Activated CD4-positive, alpha-beta T cell treated with anti-CD3 and anti-CD28 coated beads, Interleukin-2, amount 10 ng/mL, durations not matched to agents 24 days and 14 days (primary cell): ENCODE data around the gene CA6. TPM values are rescaled to one million over a fixed set of nuclear protein-coding genes. Genes with fewer than 3 reads are reported as not detected.
"Not testable (repeated sequence)": the region's sequence is repeated elsewhere in the genome, so short reads cannot be mapped to it uniquely, and the experiment has no call there.

Source experiments
- DNase-seq: peaks from one replicate; pipeline ENCODE4 v3.0.0; 2022
- H3K27ac Mint-ChIP-seq: one replicate; pipeline ENCODE4 v1.8.0; 2022; ENCODE audit warnings: mild to moderate bottlenecking, mixed read lengths
- H3K27me3 Mint-ChIP-seq: one replicate; pipeline ENCODE4 v1.8.0; 2022; ENCODE audit warnings: mixed read lengths
- H3K36me3 Mint-ChIP-seq: one replicate; pipeline ENCODE4 v1.8.0; 2022; ENCODE audit warnings: low read depth, mild to moderate bottlenecking, mixed read lengths
- H3K4me1 Mint-ChIP-seq: one replicate; pipeline ENCODE4 v1.8.0; 2021; ENCODE audit warnings: mixed read lengths
- H3K4me3 Mint-ChIP-seq: one replicate; pipeline ENCODE4 v1.8.0; 2022; ENCODE audit warnings: mild to moderate bottlenecking, moderate library complexity, mixed read lengths
- H3K9me3 Mint-ChIP-seq: one replicate; pipeline ENCODE4 v1.8.0; 2021; ENCODE audit warnings: mixed read lengths
- intact Hi-C: fragments of 100-400 bp; cut with micrococcal nuclease; formaldehyde crosslinking; loops from one replicate; pipeline ENCODE4 v1.15.1; 2023
- total RNA-seq: library from RNA; stranded (reverse); gene quantifications from 2 replicates; pipeline ENCODE4 v1.2.3, GENCODE V29; 2022

CA6 gene
- total RNA-seq, result 1.0 and 1.3 TPM in 2 replicates

- peaks cover 8% of the 10 kb centered on the region for H3K9me3 Mint-ChIP-seq
- DNase-seq, result no peak
- intact Hi-C loops, result loop anchor here (5.0 kb wide), 1 partner anchor 42 kb away; no protein-coding TSS in a partner anchor
- H3K4me3 Mint-ChIP-seq, result peak within 1 kb of the TSS; percentile 69
- peaks cover 75% of the 10 kb centered on the region for H3K4me1 Mint-ChIP-seq
- no peaks in the 10 kb centered on the region for H3K27me3 Mint-ChIP-seq
- peaks cover 22% of the 10 kb centered on the region for H3K36me3 Mint-ChIP-seq
- H3K27ac Mint-ChIP-seq, result peak within 1 kb of the TSS; percentile 99
Observed at GRCh38 chr1:8945568-8945967, at the start of gene CA6. Gene CA6, plus strand, starts transcription at chr1:8945868. Its CDS starts 19 bp downstream, at chr1:8945887.

DNA sequence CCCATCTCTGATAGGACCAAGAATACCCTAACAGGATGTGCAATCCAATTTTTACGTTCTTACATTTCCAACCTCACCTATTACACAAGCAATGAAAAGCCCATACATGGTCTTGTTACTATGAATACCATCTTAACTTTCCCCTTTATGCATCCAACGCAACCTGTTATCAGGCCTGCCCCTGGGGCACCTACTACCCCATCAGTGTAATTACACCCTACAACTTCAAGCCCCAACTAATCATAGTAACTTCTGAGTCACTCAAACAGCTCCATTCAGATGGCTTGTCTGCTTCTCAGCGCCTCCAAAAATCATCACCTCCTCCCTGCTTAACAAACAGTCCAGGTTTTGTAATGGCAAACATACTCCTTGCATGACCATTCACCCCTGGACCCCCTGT lies 48.9 kb upstream of the CA6 start:
- DNase-seq, H3K4me3 Mint-ChIP-seq, intact Hi-C loops, H3K9me3 Mint-ChIP-seq, H3K27me3 Mint-ChIP-seq, H3K27ac Mint-ChIP-seq: not testable (repeated sequence)
- peaks cover 17% of the 10 kb centered on the region for H3K36me3 Mint-ChIP-seq
- peaks cover 28% of the 10 kb centered on the region for H3K4me1 Mint-ChIP-seq

DNA sequence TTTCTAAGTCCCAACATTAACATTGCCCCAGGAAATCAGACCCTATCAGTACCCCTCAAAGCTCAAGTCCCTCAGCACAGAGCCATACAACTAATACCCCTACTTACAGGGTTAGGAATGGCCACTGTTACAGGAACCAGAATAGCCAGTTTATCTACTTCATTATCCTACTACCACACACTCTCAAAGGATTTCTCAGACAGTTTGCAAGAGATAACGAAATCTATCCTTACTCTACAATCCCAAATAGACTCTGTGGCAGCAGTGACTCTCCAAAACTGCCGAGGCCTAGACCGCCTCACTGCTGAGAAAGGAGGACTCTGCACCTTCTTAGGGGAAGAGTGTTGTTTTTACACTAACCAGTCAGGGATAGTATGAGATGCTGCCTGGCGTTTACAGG lies 48.2 kb upstream of the CA6 start:
- intact Hi-C loops, H3K9me3 Mint-ChIP-seq, H3K27me3 Mint-ChIP-seq, H3K27ac Mint-ChIP-seq, DNase-seq, H3K4me3 Mint-ChIP-seq: not testable (repeated sequence)
- peaks cover 17% of the 10 kb centered on the region for H3K36me3 Mint-ChIP-seq
- H3K4me1 Mint-ChIP-seq, result peaks cover 30% of the 10 kb centered on the region

DNA sequence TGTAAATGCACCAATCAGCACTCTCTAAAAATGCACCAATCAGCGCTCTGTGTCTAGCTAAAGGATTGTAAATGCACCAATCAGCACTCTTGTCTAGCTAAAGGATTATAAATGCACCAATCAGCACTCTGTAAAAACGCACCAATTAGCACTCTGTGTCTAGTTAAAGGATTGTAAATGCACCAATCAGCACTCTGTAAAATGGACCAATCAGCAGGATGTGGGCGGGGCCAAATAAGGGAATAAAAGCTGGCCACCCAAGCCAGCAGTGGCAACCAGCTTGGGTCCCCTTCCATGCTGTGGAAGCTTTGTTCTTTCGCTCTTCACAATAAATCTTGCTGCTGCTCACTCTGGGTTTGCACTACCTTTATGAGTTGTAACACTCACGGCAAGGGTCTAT lies 47.2 kb upstream of the CA6 start:
- H3K27ac Mint-ChIP-seq, result peak overlapping the region; percentile 98
- peaks cover 17% of the 10 kb centered on the region for H3K36me3 Mint-ChIP-seq
- intact Hi-C loops, H3K9me3 Mint-ChIP-seq, H3K27me3 Mint-ChIP-seq, DNase-seq, H3K4me3 Mint-ChIP-seq: not testable (repeated sequence)
- peaks cover 36% of the 10 kb centered on the region for H3K4me1 Mint-ChIP-seq

DNA sequence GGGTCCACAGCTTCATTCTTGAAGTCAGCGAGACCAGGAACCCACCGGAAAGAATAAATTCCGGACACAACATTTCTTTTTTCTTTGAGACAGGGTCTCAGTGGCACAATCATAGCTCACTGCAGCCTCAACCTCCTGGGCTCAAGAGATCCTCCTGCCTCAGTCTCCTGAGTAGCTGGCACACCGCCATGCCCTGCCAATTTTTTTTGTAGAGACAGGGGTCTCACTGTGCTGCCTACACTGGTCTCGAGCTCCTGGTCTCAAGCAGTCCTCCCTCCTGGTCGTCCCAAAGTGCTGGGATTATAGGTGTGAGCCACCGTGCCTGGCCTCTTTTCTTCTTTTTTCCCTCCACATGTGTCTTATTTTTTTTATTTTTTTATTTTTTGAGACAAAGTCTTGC lies 46.6 kb upstream of the CA6 start:
- Mint-ChIP-seq H3K4me1 (peaks cover 39% of the 10 kb centered on the region), H3K4me3 (no peak overlapping the region), H3K9me3 (peaks cover 9% of the 10 kb centered on the region), H3K27ac (peak overlapping the region; percentile 98), H3K36me3 (peaks cover 17% of the 10 kb centered on the region), H3K27me3 (no peaks in the 10 kb centered on the region)
- intact Hi-C loops, result no loop called here
- DNase-seq, result no peak

GRCh38 chr1:8900684-8901083 lies 45.0 kb upstream of the CA6 start:
- H3K27me3 Mint-ChIP-seq, result not testable (repeated sequence)

GRCh38 chr1:8902765-8903164 lies 42.9 kb upstream of the CA6 start:
- H3K27me3 Mint-ChIP-seq, result no peaks in the 10 kb centered on the region
- peaks cover 48% of the 10 kb centered on the region for H3K4me1 Mint-ChIP-seq
- H3K27ac Mint-ChIP-seq, result peak overlapping the region; percentile 83
- H3K4me3 Mint-ChIP-seq, result no peak overlapping the region
- intact Hi-C loops, result no loop called here
- no peak for DNase-seq
- peaks cover 9% of the 10 kb centered on the region for H3K9me3 Mint-ChIP-seq
- H3K36me3 Mint-ChIP-seq, result peaks cover 20% of the 10 kb centered on the region

More at GRCh38 chr1:8900684-8901083, 45.0 kb upstream of the CA6 start:
- Mint-ChIP-seq H3K36me3 (peaks cover 18% of the 10 kb centered on the region), H3K27ac (peak overlapping the region; percentile 98), H3K4me1 (peaks cover 44% of the 10 kb centered on the region)
- H3K4me3 Mint-ChIP-seq, H3K9me3 Mint-ChIP-seq, DNase-seq: not testable (repeated sequence)
- intact Hi-C loops, result loop anchor here (1.0 to 2.0 kb wide), 2 partner anchors 22 to 198 kb away; partner anchors contain the start of gene ENO1

DNA sequence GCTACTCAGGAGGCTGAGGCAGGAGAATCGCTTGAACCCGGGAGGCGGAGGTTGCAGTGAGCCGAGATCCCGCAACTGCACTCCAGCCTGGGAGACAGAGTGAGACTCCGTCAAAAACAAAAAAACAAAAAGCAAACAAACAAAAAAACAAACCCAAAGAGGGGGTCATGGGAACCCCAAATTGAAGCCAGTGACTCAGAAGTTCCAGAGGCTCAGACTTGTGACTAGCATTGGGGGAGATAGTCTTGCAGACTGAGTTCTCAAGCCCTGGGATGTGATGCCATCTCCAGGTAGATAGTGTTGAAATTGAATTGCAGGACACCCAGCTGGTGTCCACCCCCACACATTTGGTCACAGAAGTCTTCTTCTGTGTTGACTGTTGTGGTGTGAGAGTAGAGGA lies 42.3 kb upstream of the CA6 start:
- Mint-ChIP-seq H3K4me3 (no peak overlapping the region), H3K27ac (peak overlapping the region; percentile 83), H3K9me3 (peaks cover 9% of the 10 kb centered on the region), H3K36me3 (peaks cover 18% of the 10 kb centered on the region), H3K4me1 (peaks cover 49% of the 10 kb centered on the region), H3K27me3 (no peaks in the 10 kb centered on the region)
- peak; percentile 74 for DNase-seq
- intact Hi-C loops, result no loop called here

DNA sequence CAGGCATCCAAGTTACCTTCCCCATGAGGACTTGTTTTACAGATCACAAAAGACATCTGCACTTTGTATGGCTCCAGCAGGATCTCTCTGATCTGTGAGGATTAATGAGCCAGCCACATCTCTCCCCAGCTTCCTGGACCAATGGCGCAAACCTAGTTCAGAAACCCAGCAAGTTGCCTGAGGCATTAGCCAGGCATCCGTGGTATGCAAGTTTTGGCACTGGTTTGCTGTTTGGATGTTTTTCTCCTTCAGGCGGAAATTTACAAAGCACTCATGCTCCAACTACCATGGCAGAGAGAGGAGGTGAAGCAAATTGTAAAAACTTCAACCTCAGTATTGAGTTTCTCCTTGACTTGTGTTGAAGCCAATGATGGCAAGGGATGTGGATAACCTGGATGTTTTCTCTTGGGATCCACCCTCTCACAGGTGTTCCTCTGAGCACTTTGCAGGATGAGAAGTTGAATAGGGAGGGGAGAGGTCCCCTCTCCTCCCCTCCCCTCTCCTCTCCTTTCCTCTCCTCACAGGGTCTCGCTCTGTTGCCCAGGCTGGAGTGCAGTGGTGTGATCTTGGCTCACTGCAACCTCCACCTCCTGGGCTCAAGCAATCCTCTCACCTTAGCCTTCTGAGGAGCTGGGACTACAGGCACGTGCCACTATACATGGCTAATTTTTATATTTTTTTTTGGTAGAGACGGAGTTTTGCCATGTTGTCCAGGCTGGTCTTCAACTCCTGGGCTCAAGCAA lies 41.6 kb upstream of the CA6 start:
- Mint-ChIP-seq H3K9me3 (peaks cover 5% of the 10 kb centered on the region), H3K27ac (peak overlapping the region; percentile 83), H3K27me3 (no peaks in the 10 kb centered on the region), H3K36me3 (peaks cover 15% of the 10 kb centered on the region), H3K4me1 (peaks cover 46% of the 10 kb centered on the region), H3K4me3 (no peak overlapping the region)
- intact Hi-C loops, result no loop called here
- no peak for DNase-seq

DNA sequence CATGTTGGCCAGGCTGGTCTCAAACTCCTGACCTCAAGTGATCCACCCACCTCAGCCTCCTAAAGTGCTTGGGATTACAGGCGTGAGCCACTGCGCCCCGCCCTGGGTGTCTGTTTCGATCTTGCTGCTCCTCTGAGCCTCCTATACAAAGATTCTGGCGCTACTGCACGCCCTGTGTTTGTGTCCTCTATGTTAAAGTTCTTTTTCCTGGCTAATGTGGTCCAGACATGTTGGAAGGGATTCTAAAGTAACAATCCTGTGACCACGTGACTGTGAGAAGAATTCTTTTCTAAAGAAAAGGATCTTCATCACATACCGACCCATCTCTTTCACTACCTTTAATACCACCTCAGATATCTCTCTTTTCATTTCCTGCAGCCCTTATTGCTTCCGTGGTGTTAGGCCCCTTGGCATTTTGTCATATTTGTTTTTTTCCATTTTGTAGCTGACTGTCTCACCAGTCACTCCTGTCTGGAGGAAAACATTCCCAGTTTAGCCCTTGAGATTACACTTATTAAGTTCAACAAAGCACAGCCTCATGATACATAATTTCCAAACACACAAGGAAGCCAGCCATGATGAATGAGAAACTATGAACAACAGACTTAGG lies 40.0 kb upstream of the CA6 start:
- Mint-ChIP-seq H3K27me3 (no peaks in the 10 kb centered on the region), H3K4me1 (peaks cover 39% of the 10 kb centered on the region), H3K4me3 (no peak overlapping the region), H3K36me3 (peaks cover 10% of the 10 kb centered on the region), H3K27ac (peak overlapping the region; percentile 60), H3K9me3 (peaks cover 5% of the 10 kb centered on the region)
- DNase-seq, result no peak
- intact Hi-C loops, result no loop called here

- H3K27me3 Mint-ChIP-seq, result no peaks in the 10 kb centered on the region
- intact Hi-C loops, result no loop called here
- no peak for DNase-seq
- no peaks in the 10 kb centered on the region for H3K9me3 Mint-ChIP-seq
- no peak overlapping the region for H3K4me3 Mint-ChIP-seq
- H3K36me3 Mint-ChIP-seq, result peaks cover 6% of the 10 kb centered on the region
- H3K4me1 Mint-ChIP-seq, result peaks cover 34% of the 10 kb centered on the region
- H3K27ac Mint-ChIP-seq, result peak overlapping the region; percentile 51
Observed at GRCh38 chr1:8908388-8909151, 37.1 kb upstream of the CA6 start.

DNA sequence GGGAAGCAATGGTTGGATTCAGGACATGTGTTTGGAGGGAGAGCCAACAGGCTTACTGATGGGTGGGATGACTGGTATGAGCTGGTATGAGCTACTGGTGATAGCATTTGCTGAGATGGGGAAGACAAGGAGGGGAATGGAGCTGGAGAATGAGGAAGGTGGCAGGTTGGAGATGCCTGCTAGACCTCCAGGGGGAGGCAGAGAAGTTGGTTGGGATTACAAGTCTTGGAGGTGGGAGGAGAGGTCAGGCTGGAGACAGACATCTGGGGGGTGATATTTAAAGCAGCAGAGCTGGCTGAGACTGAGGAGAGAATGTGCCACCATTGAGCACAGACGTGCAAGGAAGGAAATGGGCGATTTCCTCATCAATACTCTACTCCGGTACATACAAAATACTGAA lies 35.3 kb upstream of the CA6 start:
- intact Hi-C loops, result no loop called here
- peaks cover 6% of the 10 kb centered on the region for H3K36me3 Mint-ChIP-seq
- no peaks in the 10 kb centered on the region for H3K9me3 Mint-ChIP-seq
- no peak for DNase-seq
- no peaks in the 10 kb centered on the region for H3K27me3 Mint-ChIP-seq
- H3K27ac Mint-ChIP-seq, result no peak overlapping the region
- no peak overlapping the region for H3K4me3 Mint-ChIP-seq
- H3K4me1 Mint-ChIP-seq, result peaks cover 29% of the 10 kb centered on the region

DNA sequence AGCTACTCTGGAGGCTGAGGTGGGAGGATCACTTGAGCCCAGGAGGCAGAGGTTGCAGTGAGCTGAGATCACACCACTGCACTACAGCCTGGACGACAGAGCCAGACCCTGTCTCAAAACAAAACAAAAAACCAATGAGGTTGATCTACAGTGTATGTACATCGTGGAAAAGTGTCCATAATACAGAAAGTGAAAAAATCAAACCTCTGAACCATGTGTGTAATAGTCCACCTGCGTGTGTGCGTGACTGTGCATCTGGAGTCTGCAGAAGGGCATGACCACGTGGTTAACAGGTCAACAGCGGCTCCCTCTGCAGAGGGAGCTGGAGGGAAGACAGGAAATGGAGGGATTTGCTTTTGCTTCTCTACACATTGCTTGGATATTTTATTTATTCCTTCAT lies 34.8 kb upstream of the CA6 start:
- no peak overlapping the region for H3K4me3 Mint-ChIP-seq
- peaks cover 3% of the 10 kb centered on the region for H3K36me3 Mint-ChIP-seq
- intact Hi-C loops, result no loop called here
- H3K27ac Mint-ChIP-seq, result no peak overlapping the region
- H3K27me3 Mint-ChIP-seq, result no peaks in the 10 kb centered on the region
- DNase-seq, result no peak
- no peaks in the 10 kb centered on the region for H3K9me3 Mint-ChIP-seq
- H3K4me1 Mint-ChIP-seq, result peaks cover 25% of the 10 kb centered on the region
